Astrocyte (in vitro differentiated cells and primary cell): ENCODE data around the gene NUSAP1. TPM values are rescaled to one million over a fixed set of nuclear protein-coding genes. Genes with fewer than 3 reads are reported as not detected.
A peak's percentile ranks its signal among the peaks of the same experiment; 100 is the strongest.

ENCODE experiments used
- DNase-seq: peaks from one replicate; pipeline ENCODE4 v3.0.0-alpha.2; 2010; ENCODE audit warnings: low read depth
- FAIRE-seq: peaks from 2 replicates; lab custom pipeline; 2011; peaks lifted over from hg19 to GRCh38; lab: Jason Lieb, UNC
- H2AFZ ChIP-seq: 2 replicates; pipeline ENCODE4 v1.6.0; 2012; ENCODE audit warnings: low read depth, low read length, inconsistent platforms
- H3K27ac ChIP-seq: 2 replicates; pipeline ENCODE4 v1.5.1; 2011; ENCODE audit warnings: low read depth, low read length, inconsistent platforms
- H3K27me3 ChIP-seq: 2 replicates; pipeline ENCODE4 v1.6.0; 2011; ENCODE audit warnings: low read length, inconsistent platforms; ENCODE audit not compliant: insufficient read depth
- H3K36me3 ChIP-seq: 2 replicates; pipeline ENCODE4 v1.5.1; 2011; ENCODE audit warnings: low read length, inconsistent platforms; ENCODE audit not compliant: insufficient read depth
- H3K4me1 ChIP-seq: 2 replicates; pipeline ENCODE4 v1.5.1; 2011; ENCODE audit warnings: low read length, inconsistent platforms; ENCODE audit not compliant: insufficient read depth
- H3K4me2 ChIP-seq: 2 replicates; pipeline ENCODE4 v1.6.0; 2012; ENCODE audit warnings: low read length, inconsistent platforms
- H3K4me3 ChIP-seq: 2 replicates; pipeline ENCODE4 v1.5.1; 2011; ENCODE audit warnings: low read depth, mild to moderate bottlenecking, low read length, inconsistent platforms; ENCODE audit not compliant: insufficient read depth
- H3K79me2 ChIP-seq: 2 replicates; pipeline ENCODE4 v1.6.0; 2012; ENCODE audit warnings: mild to moderate bottlenecking, low read length, inconsistent platforms; ENCODE audit not compliant: insufficient read depth
- H3K9ac ChIP-seq: 2 replicates; pipeline ENCODE4 v1.6.0; 2012; ENCODE audit warnings: mild to moderate bottlenecking, low read length, inconsistent platforms
- H3K9me3 ChIP-seq: 2 replicates; pipeline ENCODE4 v1.5.1; 2012; ENCODE audit warnings: low read depth, mild to moderate bottlenecking, low read length, inconsistent platforms; ENCODE audit not compliant: insufficient read depth
- H4K20me1 ChIP-seq: 2 replicates; pipeline ENCODE4 v1.6.0; 2012; ENCODE audit warnings: low read length, inconsistent platforms; ENCODE audit not compliant: insufficient read depth
- H3K27ac Mint-ChIP-seq: one replicate; pipeline ENCODE4 v1.8.0; 2021; ENCODE audit warnings: mild to moderate bottlenecking, mixed read lengths; ENCODE audit not compliant: unreplicated experiment
- H3K27me3 Mint-ChIP-seq: one replicate; pipeline ENCODE4 v1.8.0; 2021; ENCODE audit warnings: low read depth, mixed read lengths; ENCODE audit not compliant: unreplicated experiment
- H3K36me3 Mint-ChIP-seq: one replicate; pipeline ENCODE4 v1.8.0; 2021; ENCODE audit warnings: low read depth, mixed read lengths; ENCODE audit not compliant: unreplicated experiment
- H3K4me1 Mint-ChIP-seq: one replicate; pipeline ENCODE4 v1.8.0; 2021; ENCODE audit warnings: low read depth, mixed read lengths; ENCODE audit not compliant: unreplicated experiment
- H3K4me3 Mint-ChIP-seq: one replicate; pipeline ENCODE4 v1.8.0; 2021; ENCODE audit warnings: mild to moderate bottlenecking, moderate library complexity, mixed read lengths; ENCODE audit not compliant: unreplicated experiment
- H3K9me3 Mint-ChIP-seq: one replicate; pipeline ENCODE4 v1.8.0; 2021; ENCODE audit warnings: mild to moderate bottlenecking, mixed read lengths; ENCODE audit not compliant: unreplicated experiment
- CTCF ChIP-seq: IDR thresholded peaks from 2 replicates; pipeline ENCODE4 v1.5.1; 2011; ENCODE audit warnings: low read depth, mild to moderate bottlenecking, inconsistent platforms, low read length, moderate library complexity; ENCODE audit not compliant: insufficient read depth
- EZH2 ChIP-seq: IDR thresholded peaks from 2 replicates; pipeline ENCODE4 v1.6.1; 2012; ENCODE audit warnings: mild to moderate bottlenecking, low read length, inconsistent platforms; ENCODE audit not compliant: insufficient read depth
- total RNA-seq: library from RNA; stranded (reverse); gene quantifications from 2 replicates; pipeline ENCODE4 v1.2.1, GENCODE V29; 2021

NUSAP1 gene
- total RNA-seq, 1 donor from 2014 or later: 7.7 TPM

- Mint-ChIP-seq H3K27ac (no peak overlapping the region), H3K4me3 (no peak overlapping the region)
Observed at GRCh38 chr15:41334293-41335120, 1.8 kb downstream of the NUSAP1 start.

DNA sequence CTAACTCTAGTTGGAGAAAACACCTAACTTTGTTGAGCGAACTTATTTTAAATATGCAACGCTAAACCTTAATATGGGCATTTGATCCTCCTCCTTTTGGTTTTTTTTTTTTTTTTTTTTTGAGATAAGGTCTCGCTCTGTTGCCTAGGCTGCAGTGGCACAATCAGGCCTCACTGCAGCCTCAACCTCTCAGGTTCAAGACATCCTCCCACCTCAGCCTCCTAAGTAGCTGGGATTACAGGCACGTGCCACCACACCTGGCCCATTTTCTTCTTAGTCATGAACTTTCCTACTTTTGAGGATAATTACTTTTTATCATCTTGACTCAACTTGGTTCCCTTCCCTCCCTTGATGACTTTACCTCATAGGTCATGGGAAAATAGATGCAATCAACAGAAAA lies 3.9 kb downstream of the NUSAP1 start:
- Histone ChIP-seq H3K27me3 (no peaks in the 10 kb centered on the region), H2AFZ (no peak overlapping the region), H3K9ac (no peak overlapping the region), H3K79me2 (peaks cover 80% of the 10 kb centered on the region), H3K4me3 (no peak overlapping the region), H3K4me1 (peaks cover 6% of the 10 kb centered on the region), H3K9me3 (no peaks in the 10 kb centered on the region), H4K20me1 (no peaks in the 10 kb centered on the region), H3K27ac (no peak overlapping the region), H3K36me3 (no peaks in the 10 kb centered on the region), H3K4me2 (no peak overlapping the region)
- no peak overlapping the region for H3K4me3 Mint-ChIP-seq
- no peaks in the 10 kb centered on the region for H3K36me3 Mint-ChIP-seq
- no peaks in the 10 kb centered on the region for H3K9me3 Mint-ChIP-seq
- TF ChIP-seq EZH2 (no peak), CTCF (no peak)
- DNase-seq: no peak
- H3K27me3 Mint-ChIP-seq: no peaks in the 10 kb centered on the region
- H3K4me1 Mint-ChIP-seq: peaks cover 5% of the 10 kb centered on the region
- FAIRE-seq: no peak
- no peak overlapping the region for H3K27ac Mint-ChIP-seq

More at GRCh38 chr15:41334293-41335120, 1.8 kb downstream of the NUSAP1 start:
- DNase-seq: no peak
- Histone ChIP-seq H3K9ac (no peak overlapping the region), H3K36me3 (no peaks in the 10 kb centered on the region), H3K9me3 (no peaks in the 10 kb centered on the region), H3K27me3 (no peaks in the 10 kb centered on the region), H3K4me3 (peak overlapping the region; percentile 91), H3K79me2 (peaks cover 68% of the 10 kb centered on the region), H3K27ac (no peak overlapping the region), H3K4me2 (peak overlapping the region; percentile 93), H3K4me1 (peaks cover 3% of the 10 kb centered on the region), H4K20me1 (no peaks in the 10 kb centered on the region), H2AFZ (no peak overlapping the region)
- TF ChIP-seq EZH2: no peak
- no peak for TF ChIP-seq CTCF
- H3K9me3 Mint-ChIP-seq: no peaks in the 10 kb centered on the region
- peaks cover 4% of the 10 kb centered on the region for H3K4me1 Mint-ChIP-seq
- no peak for FAIRE-seq
- H3K27me3 Mint-ChIP-seq: no peaks in the 10 kb centered on the region
- H3K36me3 Mint-ChIP-seq: no peaks in the 10 kb centered on the region

- no peaks in the 10 kb centered on the region for H3K27me3 ChIP-seq
- H3K4me1 ChIP-seq: peaks cover 4% of the 10 kb centered on the region
- Mint-ChIP-seq H3K27me3 (no peaks in the 10 kb centered on the region), H3K4me3 (no peak overlapping the region), H3K4me1 (peaks cover 2% of the 10 kb centered on the region), H3K36me3 (no peaks in the 10 kb centered on the region), H3K9me3 (no peaks in the 10 kb centered on the region), H3K27ac (no peak overlapping the region)
- no peak overlapping the region for H3K27ac ChIP-seq
- H3K4me3 ChIP-seq: no peak overlapping the region
- DNase-seq: no peak
- peak overlapping the region; percentile 12 for H2AFZ ChIP-seq
- no peaks in the 10 kb centered on the region for H4K20me1 ChIP-seq
- no peak for FAIRE-seq
- no peaks in the 10 kb centered on the region for H3K9me3 ChIP-seq
- no peak overlapping the region for H3K9ac ChIP-seq
- no peaks in the 10 kb centered on the region for H3K36me3 ChIP-seq
- H3K4me2 ChIP-seq: no peak overlapping the region
- TF ChIP-seq CTCF (no peak), EZH2 (no peak)
- peaks cover 83% of the 10 kb centered on the region for H3K79me2 ChIP-seq
Observed at GRCh38 chr15:41337047-41337446, 4.4 kb downstream of the NUSAP1 start.
